A549 treated with CORT108297 at 1 μM for 4 hours (cell line): Measurements from ENCODE around the gene TMEM106C. TPM values are rescaled to one million over a fixed set of nuclear protein-coding genes. Genes with fewer than 3 reads are reported as not detected.

Experiments
- total RNA-seq: library from RNA; stranded (reverse); fragments of 200-300 nt; extraction: Qiagen RNA extraction; gene quantifications from 5 replicates; pipeline ENCODE4 v1.2.3, GENCODE V29; 2022

Gene TMEM106C, protein sequence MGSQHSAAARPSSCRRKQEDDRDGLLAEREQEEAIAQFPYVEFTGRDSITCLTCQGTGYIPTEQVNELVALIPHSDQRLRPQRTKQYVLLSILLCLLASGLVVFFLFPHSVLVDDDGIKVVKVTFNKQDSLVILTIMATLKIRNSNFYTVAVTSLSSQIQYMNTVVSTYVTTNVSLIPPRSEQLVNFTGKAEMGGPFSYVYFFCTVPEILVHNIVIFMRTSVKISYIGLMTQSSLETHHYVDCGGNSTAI
- total RNA-seq: 115 to 141 TPM (median 122 TPM) in 5 replicates

DNA sequence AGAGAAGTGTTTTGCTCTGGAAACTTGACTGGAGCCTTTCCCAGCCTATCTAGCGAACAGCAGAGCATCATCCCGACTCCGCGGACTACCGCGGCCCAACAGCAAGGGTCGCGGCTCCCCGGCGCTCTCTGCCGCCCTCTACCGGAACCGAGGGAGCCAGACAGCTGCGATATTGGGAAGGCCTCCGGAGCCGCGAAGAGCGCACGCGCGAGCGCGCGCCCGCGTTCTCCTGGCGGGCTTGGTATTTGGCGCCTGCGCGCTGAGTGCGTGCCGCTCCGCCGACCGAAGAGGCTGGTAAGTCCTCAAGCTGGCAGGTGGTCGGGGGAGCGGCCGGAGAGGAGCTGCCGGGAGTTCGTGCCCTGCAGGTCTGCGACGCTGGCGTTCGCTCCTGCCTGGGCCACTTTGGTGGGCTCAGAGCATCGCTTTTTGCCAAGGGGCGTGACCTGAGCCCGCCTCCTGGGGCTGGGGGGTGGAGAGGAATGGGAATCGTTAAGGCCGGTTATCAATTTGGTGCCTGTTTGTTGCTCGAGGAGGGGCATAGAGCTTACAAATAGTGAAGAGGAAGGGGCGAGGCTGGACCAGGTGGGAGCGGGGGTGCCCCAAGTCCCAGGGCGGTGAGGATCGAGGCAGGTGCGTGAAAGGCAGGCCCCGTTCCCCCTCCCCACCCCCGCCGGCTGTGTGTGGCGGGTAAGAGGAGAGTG is at the start of gene TMEM106C:
Gene TMEM106C (plus strand): TSS at position 257 of the 701 bp plus-strand sequence. CDS start 641 bp downstream, outside the sequence.

DNA sequence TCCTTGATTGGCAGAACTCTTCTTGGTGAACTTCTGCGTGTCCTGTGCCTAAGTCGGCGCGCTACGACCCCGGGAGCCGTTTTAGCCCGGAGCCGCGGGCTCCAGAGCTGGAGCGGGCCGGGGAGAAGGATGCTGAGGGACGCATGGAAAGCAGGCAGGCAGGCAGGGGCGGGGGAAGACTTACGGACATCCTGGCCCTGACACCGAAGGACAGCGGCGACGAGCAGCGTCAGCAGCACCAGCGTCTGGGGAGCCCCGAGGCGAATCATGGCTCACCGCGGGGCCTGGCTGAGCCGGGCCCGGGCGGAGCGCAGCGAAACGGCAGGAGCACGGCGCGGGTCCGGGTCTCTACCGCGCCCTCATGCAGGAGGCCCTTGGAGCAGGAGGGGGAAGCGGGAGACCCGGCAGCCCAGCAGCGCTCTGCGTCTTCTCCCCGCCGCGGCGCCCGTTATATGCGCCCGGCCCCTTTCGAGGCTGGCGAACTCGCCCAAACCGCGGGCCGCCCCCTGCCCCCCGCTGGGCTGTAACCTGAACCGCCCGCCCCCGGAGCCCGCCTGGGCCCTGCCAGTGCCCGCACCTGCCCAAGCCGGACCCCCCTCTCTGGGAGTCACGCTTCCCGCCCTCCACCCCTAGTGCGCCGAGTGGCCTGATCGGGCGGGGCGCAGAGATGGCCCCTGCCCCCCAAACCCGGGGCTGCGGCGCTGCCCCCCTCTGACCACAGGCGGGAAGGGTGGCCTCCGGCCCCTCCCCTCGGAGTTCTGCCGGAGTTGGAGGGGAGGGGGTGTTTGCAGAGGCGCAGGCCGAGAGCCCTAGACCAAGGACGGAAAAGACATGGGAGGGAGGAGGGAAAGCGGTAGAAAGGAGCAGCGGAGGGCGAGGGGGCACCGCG is 40.9 kb downstream of the TMEM106C start, which contains the start of gene COL2A1:
Gene COL2A1 (minus strand): TSS at position 424 of the 889 bp plus-strand sequence. CDS start 155 bp downstream, at position 269.

Other genes with a start within 250 kb of the TMEM106C start
- gene ENDOU, start 238.1 kb upstream of the TMEM106C start, total RNA-seq: not detected in 5 replicates
- 0.43 to 0.81 TPM (median 0.65 TPM) in 5 replicates for gene RAPGEF3, start 204.7 kb upstream of the TMEM106C start, total RNA-seq
- gene SLC48A1, start 190.4 kb upstream of the TMEM106C start, total RNA-seq: 22.1 to 34.2 TPM (median 29.0 TPM) in 5 replicates
- gene HDAC7, start 143.7 kb upstream of the TMEM106C start, total RNA-seq: 42.3 to 59.0 TPM (median 51.3 TPM) in 5 replicates
- 2.6 to 3.1 TPM (median 2.8 TPM) in 5 replicates for gene VDR, start 58.6 kb upstream of the TMEM106C start, total RNA-seq
- 0.02 to 0.14 TPM (median 0.07 TPM) in 5 replicates for gene COL2A1, start 40.9 kb downstream of the TMEM106C start, total RNA-seq
- gene SENP1, start 142.5 kb downstream of the TMEM106C start, total RNA-seq: 11.2 to 14.0 TPM (median 12.7 TPM) in 5 replicates
- gene PFKM, start 155.8 kb downstream of the TMEM106C start, total RNA-seq: 27.5 to 30.8 TPM (median 28.2 TPM) in 5 replicates
- 11.6 to 19.5 TPM (median 13.6 TPM) in 5 replicates for gene ASB8, start 193.9 kb downstream of the TMEM106C start, total RNA-seq
- gene CCDC184, start 220.0 kb downstream of the TMEM106C start, total RNA-seq: 3.1 to 4.2 TPM (median 4.1 TPM) in 5 replicates
- not detected in 5 replicates for gene OR10AD1, start 239.7 kb downstream of the TMEM106C start, total RNA-seq